ENCODE results near the gene HPCAL1. TPM values are rescaled to one million over a fixed set of nuclear protein-coding genes. Genes with fewer than 3 reads are reported as not detected.

Gene HPCAL1
- total RNA-seq, 3 donors from 2014 or later, result 42.0 to 98.1 (median 47.7) TPM

- no peak for TF ChIP-seq CTCF (IDR thresholded peaks at IDR 0.05)
- no peak for DNase-seq
- intact Hi-C loops (cut with DNase I, micrococcal nuclease), result no loop called here
These were observed 32.5 kb downstream of the HPCAL1 start for GRCh38 chr2:10335046-10335840.

GRCh38 chr2:10336283-10336682 lies 33.6 kb downstream of the HPCAL1 start:
- intact Hi-C loops (cut with DNase I, micrococcal nuclease), result no loop called here
- no peak for ATAC-seq

More at GRCh38 chr2:10335046-10335840, 32.5 kb downstream of the HPCAL1 start:
- H3K4me1 ChIP-seq (ENCODE audit: low read depth), result peaks cover 18% of the 10 kb centered on the region
- no peak for ATAC-seq
- no peaks in the 10 kb centered on the region for H3K36me3 ChIP-seq (ENCODE audit: low read depth)
- no peaks in the 10 kb centered on the region for H3K9me3 ChIP-seq
- H3K4me3 ChIP-seq, result no peak overlapping the region

GRCh38 chr2:10337449-10338269 lies 35.0 kb downstream of the HPCAL1 start:
- intact Hi-C loops (cut with DNase I, micrococcal nuclease), result no loop called here
- Histone ChIP-seq H3K36me3 (ENCODE audit: low read depth) (no peaks in the 10 kb centered on the region), H3K4me1 (ENCODE audit: low read depth) (no peaks in the 10 kb centered on the region), H3K9me3 (no peaks in the 10 kb centered on the region), H3K4me3 (no peak overlapping the region)
- ATAC-seq (no peak), DNase-seq (no peak)
- TF ChIP-seq CTCF (IDR thresholded peaks at IDR 0.05), result no peak

More at GRCh38 chr2:10336283-10336682, 33.6 kb downstream of the HPCAL1 start:
- TF ChIP-seq CTCF (IDR thresholded peaks at IDR 0.05), result no peak
- Histone ChIP-seq H3K9me3 (no peaks in the 10 kb centered on the region), H3K36me3 (ENCODE audit: low read depth) (no peaks in the 10 kb centered on the region), H3K4me3 (no peak overlapping the region), H3K4me1 (ENCODE audit: low read depth) (peaks cover 7% of the 10 kb centered on the region)
- DNase-seq, result no peak

GRCh38 chr2:10338270-10339188 lies 35.8 kb downstream of the HPCAL1 start:
- Histone ChIP-seq H3K36me3 (ENCODE audit: low read depth) (no peaks in the 10 kb centered on the region), H3K4me3 (no peak overlapping the region), H3K4me1 (ENCODE audit: low read depth) (no peaks in the 10 kb centered on the region), H3K9me3 (no peaks in the 10 kb centered on the region)
- TF ChIP-seq CTCF (IDR thresholded peaks at IDR 0.05), result no peak
- no peak for DNase-seq
- no peak for ATAC-seq
- intact Hi-C loops (cut with DNase I, micrococcal nuclease), result no loop called here
